HEK293 (cell line): ENCODE measurements around the gene PEAR1.

Experiments
- CTCF ChIA-PET: fragments of 350-600 bp; formaldehyde crosslinking; extraction: SDS; loops from one replicate; lab custom pipeline; 2021; ENCODE audit warnings: antibody characterized with exemption; lab: Yijun Ruan, JAX
- POLR2A ChIA-PET: fragments of 300-600 bp; formaldehyde crosslinking; extraction: SDS; loops from one replicate; lab custom pipeline; 2020; ENCODE audit warnings: antibody characterized with exemption, inconsistent platforms; lab: Yijun Ruan, JAX
- H3K27ac ChIP-seq: fragments of 200-500 bp; sonication (Bioruptor generic); 2 replicates; pipeline ENCODE4 v1.5.1; 2014; ENCODE audit warnings: low read depth, low read length, control low read depth, inconsistent platforms; ENCODE audit errors: extremely low read depth
- H3K36me3 ChIP-seq, 2 experiments: fragments of 200-500 bp in 1 of 2; sonication (Bioruptor generic) in 1 of 2; 1 replicate in 1 of 2; 2 replicates in 1 of 2; pipeline ENCODE4 v1.5.1; 2014 to 2017; ENCODE audit warnings: inconsistent platforms in 2 of 2, low read length in 2 of 2; ENCODE audit not compliant: control insufficient read depth in 2 of 2, insufficient read depth in 1 of 2
- H3K4me1 ChIP-seq: fragments of 200-500 bp; sonication (Bioruptor generic); 2 replicates; pipeline ENCODE4 v1.5.1; 2014; ENCODE audit warnings: mild to moderate bottlenecking, low read length, inconsistent platforms; ENCODE audit not compliant: control insufficient read depth, insufficient read depth
- H3K4me3 ChIP-seq: 2 replicates; pipeline ENCODE4 v1.5.1; 2011; ENCODE audit warnings: low read depth, mild to moderate bottlenecking, control low read depth, low read length, moderate library complexity
- H3K9me3 ChIP-seq: fragments of 200-500 bp; sonication (Bioruptor generic); 2 replicates; pipeline ENCODE4 v1.5.1; 2014; ENCODE audit warnings: low read depth, low read length, inconsistent platforms; ENCODE audit not compliant: control insufficient read depth, insufficient read depth
- ATF2 ChIP-seq: fragments of 450-650 bp; formaldehyde crosslinking; IDR thresholded peaks from 2 replicates; pipeline ENCODE4 v1.5.1; 2016; ENCODE audit warnings: missing biosample characterization, missing genetic modification characterization, low read depth
- GLI2 ChIP-seq: fragments of 450-650 bp; formaldehyde crosslinking; IDR thresholded peaks from 2 replicates; pipeline ENCODE4; 2017; ENCODE audit warnings: missing biosample characterization, missing genetic modification characterization, low read depth, borderline replicate concordance
- GLIS1 ChIP-seq: fragments of 450-650 bp; formaldehyde crosslinking; IDR thresholded peaks from 2 replicates; pipeline ENCODE4 v1.5.1; 2016; ENCODE audit warnings: missing biosample characterization, missing genetic modification characterization
- GLIS2 ChIP-seq: fragments of 450-650 bp; formaldehyde crosslinking; IDR thresholded peaks from 2 replicates; pipeline ENCODE4 v1.5.1; 2016; ENCODE audit warnings: missing biosample characterization, missing genetic modification characterization
- HOXA7 ChIP-seq: sonication (generic); formaldehyde crosslinking; IDR thresholded peaks from 2 replicates; pipeline ENCODE4 v1.8.1; 2022; ENCODE audit warnings: missing genetic modification reagents, borderline replicate concordance
- KLF16 ChIP-seq: fragments of 450-650 bp; formaldehyde crosslinking; IDR thresholded peaks from 2 replicates; pipeline ENCODE4 v1.5.1; 2017; ENCODE audit warnings: missing biosample characterization, missing genetic modification characterization
- KLF9 ChIP-seq: fragments of 450-650 bp; formaldehyde crosslinking; IDR thresholded peaks from 2 replicates; pipeline ENCODE4 v1.5.1; 2016; ENCODE audit warnings: missing biosample characterization, missing genetic modification characterization, low read depth
- ZBTB20 ChIP-seq: fragments of 450-650 bp; formaldehyde crosslinking; IDR thresholded peaks from 2 replicates; pipeline ENCODE4 v1.5.1; 2016; ENCODE audit warnings: missing biosample characterization, missing genetic modification characterization
- ZBTB8A ChIP-seq: fragments of 450-650 bp; formaldehyde crosslinking; IDR thresholded peaks from 2 replicates; pipeline ENCODE4 v1.5.1; 2016; ENCODE audit warnings: missing biosample characterization, missing genetic modification characterization
- ZIC2 ChIP-seq: fragments of 450-650 bp; formaldehyde crosslinking; IDR thresholded peaks from 2 replicates; pipeline ENCODE4 v1.5.1; 2016; ENCODE audit warnings: missing biosample characterization, missing genetic modification characterization
- ZNF146 ChIP-seq: fragments of 450-650 bp; formaldehyde crosslinking; IDR thresholded peaks from 2 replicates; pipeline ENCODE4 v1.5.1; 2016; ENCODE audit warnings: missing biosample characterization, missing genetic modification characterization
- ZNF311 ChIP-seq: fragments of 450-650 bp; formaldehyde crosslinking; IDR thresholded peaks from 2 replicates; pipeline ENCODE4 v1.5.1; 2017; ENCODE audit warnings: missing biosample characterization, missing genetic modification characterization, borderline replicate concordance
- ZNF324 ChIP-seq: fragments of 450-650 bp; formaldehyde crosslinking; IDR thresholded peaks from 2 replicates; pipeline ENCODE4 v1.5.1; 2016; ENCODE audit warnings: missing biosample characterization, missing genetic modification characterization
- ZNF37A ChIP-seq: fragments of 450-650 bp; IDR thresholded peaks from 2 replicates; pipeline ENCODE4 v1.5.1; 2018; ENCODE audit warnings: missing biosample characterization, missing genetic modification characterization
- ZNF488 ChIP-seq: fragments of 450-650 bp; formaldehyde crosslinking; IDR thresholded peaks from 2 replicates; pipeline ENCODE4 v1.5.1; 2016; ENCODE audit warnings: missing biosample characterization, missing genetic modification characterization
- ZNF561 ChIP-seq: fragments of 450-650 bp; IDR thresholded peaks from 2 replicates; pipeline ENCODE4 v1.5.1; 2018; ENCODE audit warnings: missing biosample characterization, missing genetic modification characterization, borderline replicate concordance
- ZNF677 ChIP-seq: fragments of 450-650 bp; IDR thresholded peaks from 2 replicates; pipeline ENCODE4 v1.5.0; 2018; ENCODE audit warnings: missing biosample characterization, mild to moderate bottlenecking, missing genetic modification characterization, moderate library complexity
- ZNF747 ChIP-seq: fragments of 450-650 bp; formaldehyde crosslinking; IDR thresholded peaks from 2 replicates; pipeline ENCODE4 v1.5.1; 2016; ENCODE audit warnings: missing biosample characterization, missing genetic modification characterization
- ZNF785 ChIP-seq: fragments of 450-650 bp; formaldehyde crosslinking; IDR thresholded peaks from 2 replicates; pipeline ENCODE4 v1.5.1; 2016; ENCODE audit warnings: missing biosample characterization, missing genetic modification characterization
- TF ChIP-seq, protein P1 (sequence below): fragments of 450-650 bp; formaldehyde crosslinking; IDR thresholded peaks from 2 replicates; pipeline ENCODE4 v1.5.1; 2016; ENCODE audit warnings: missing biosample characterization, missing genetic modification characterization
- TF ChIP-seq, protein P2 (sequence below): fragments of 450-650 bp; formaldehyde crosslinking; IDR thresholded peaks from 2 replicates; pipeline ENCODE4 v1.5.1; 2016; ENCODE audit warnings: missing biosample characterization, missing genetic modification characterization
- TF ChIP-seq, protein P3 (sequence below): fragments of 450-650 bp; formaldehyde crosslinking; IDR thresholded peaks from 2 replicates; pipeline ENCODE4 v1.5.1; 2017; ENCODE audit warnings: missing biosample characterization, missing genetic modification characterization

PEAR1 gene

GRCh38 chr1:156908955-156909354 is 15.4 kb downstream of the PEAR1 start:
- ChIA-PET POLR2A (no interaction called here), CTCF (interaction anchor here (0.6 to 5.6 kb wide), 7 partner anchors 12 to 165 kb away, joined by 3 to 49 read pairs (median 5); partner anchors contain the start of genes LRRC71 and NTRK1)
- no peaks in the 10 kb centered on the region for H3K36me3 ChIP-seq
- no peaks in the 10 kb centered on the region for H3K9me3 ChIP-seq
- H3K27ac ChIP-seq: no peak overlapping the region
- no peaks in the 10 kb centered on the region for H3K4me1 ChIP-seq
- TF ChIP-seq, protein P1, sequence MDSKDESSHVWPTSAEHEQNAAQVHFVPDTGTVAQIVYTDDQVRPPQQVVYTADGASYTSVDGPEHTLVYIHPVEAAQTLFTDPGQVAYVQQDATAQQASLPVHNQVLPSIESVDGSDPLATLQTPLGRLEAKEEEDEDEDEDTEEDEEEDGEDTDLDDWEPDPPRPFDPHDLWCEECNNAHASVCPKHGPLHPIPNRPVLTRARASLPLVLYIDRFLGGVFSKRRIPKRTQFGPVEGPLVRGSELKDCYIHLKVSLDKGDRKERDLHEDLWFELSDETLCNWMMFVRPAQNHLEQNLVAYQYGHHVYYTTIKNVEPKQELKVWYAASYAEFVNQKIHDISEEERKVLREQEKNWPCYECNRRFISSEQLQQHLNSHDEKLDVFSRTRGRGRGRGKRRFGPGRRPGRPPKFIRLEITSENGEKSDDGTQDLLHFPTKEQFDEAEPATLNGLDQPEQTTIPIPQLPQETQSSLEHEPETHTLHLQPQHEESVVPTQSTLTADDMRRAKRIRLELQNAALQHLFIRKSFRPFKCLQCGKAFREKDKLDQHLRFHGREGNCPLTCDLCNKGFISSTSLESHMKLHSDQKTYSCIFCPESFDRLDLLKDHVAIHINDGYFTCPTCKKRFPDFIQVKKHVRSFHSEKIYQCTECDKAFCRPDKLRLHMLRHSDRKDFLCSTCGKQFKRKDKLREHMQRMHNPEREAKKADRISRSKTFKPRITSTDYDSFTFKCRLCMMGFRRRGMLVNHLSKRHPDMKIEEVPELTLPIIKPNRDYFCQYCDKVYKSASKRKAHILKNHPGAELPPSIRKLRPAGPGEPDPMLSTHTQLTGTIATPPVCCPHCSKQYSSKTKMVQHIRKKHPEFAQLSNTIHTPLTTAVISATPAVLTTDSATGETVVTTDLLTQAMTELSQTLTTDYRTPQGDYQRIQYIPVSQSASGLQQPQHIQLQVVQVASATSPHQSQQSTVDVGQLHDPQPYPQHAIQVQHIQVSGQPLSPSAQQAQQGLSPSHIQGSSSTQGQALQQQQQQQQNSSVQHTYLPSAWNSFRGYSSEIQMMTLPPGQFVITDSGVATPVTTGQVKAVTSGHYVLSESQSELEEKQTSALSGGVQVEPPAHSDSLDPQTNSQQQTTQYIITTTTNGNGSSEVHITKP: peak; percentile 53; the same call in 1 of the 2 replicates
- TF ChIP-seq ZNF311: no peak
- H3K4me3 ChIP-seq: no peak overlapping the region

DNA sequence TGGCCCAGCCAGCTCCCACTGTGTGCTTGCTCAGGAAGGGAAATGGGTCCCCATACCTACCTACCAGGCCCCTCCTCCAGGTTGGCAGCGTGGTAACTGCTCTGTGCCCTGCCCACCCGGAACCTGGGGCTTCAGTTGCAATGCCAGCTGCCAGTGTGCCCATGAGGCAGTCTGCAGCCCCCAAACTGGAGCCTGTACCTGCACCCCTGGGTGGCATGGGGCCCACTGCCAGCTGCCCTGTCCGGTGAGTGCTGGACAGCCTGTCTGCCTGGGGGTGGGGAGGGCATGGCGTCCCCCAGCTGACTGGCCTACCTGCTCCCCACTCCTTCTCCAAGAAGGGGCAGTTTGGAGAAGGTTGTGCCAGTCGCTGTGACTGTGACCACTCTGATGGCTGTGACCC is 16.2 kb downstream of the PEAR1 start:
- Histone ChIP-seq H3K36me3 (no peaks in the 10 kb centered on the region), H3K9me3 (no peaks in the 10 kb centered on the region), H3K27ac (no peak overlapping the region), H3K4me1 (no peaks in the 10 kb centered on the region), H3K4me3 (no peak overlapping the region)
- ChIA-PET POLR2A (no interaction called here), CTCF (interaction anchor here (0.6 to 5.6 kb wide), 11 partner anchors 10 to 165 kb away, joined by 3 to 49 read pairs (median 5); partner anchors contain the start of genes LRRC71 and NTRK1)
- no peak for TF ChIP-seq KLF16 (tag by site-specific recombination)
- TF ChIP-seq, protein P2, sequence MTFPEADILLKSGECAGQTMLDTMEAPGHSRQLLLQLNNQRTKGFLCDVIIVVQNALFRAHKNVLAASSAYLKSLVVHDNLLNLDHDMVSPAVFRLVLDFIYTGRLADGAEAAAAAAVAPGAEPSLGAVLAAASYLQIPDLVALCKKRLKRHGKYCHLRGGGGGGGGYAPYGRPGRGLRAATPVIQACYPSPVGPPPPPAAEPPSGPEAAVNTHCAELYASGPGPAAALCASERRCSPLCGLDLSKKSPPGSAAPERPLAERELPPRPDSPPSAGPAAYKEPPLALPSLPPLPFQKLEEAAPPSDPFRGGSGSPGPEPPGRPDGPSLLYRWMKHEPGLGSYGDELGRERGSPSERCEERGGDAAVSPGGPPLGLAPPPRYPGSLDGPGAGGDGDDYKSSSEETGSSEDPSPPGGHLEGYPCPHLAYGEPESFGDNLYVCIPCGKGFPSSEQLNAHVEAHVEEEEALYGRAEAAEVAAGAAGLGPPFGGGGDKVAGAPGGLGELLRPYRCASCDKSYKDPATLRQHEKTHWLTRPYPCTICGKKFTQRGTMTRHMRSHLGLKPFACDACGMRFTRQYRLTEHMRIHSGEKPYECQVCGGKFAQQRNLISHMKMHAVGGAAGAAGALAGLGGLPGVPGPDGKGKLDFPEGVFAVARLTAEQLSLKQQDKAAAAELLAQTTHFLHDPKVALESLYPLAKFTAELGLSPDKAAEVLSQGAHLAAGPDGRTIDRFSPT (tag by site-specific recombination): peak; percentile 41; the same call in 1 of the 2 replicates
- no peak for TF ChIP-seq ZNF561 (tag by site-specific recombination)
- no peak for TF ChIP-seq ZNF488 (tag by site-specific recombination)

GRCh38 chr1:156910309-156910782 is 16.8 kb downstream of the PEAR1 start:
- Histone ChIP-seq H3K4me3 (no peak overlapping the region), H3K36me3 (no peaks in the 10 kb centered on the region), H3K9me3 (no peaks in the 10 kb centered on the region), H3K4me1 (no peaks in the 10 kb centered on the region), H3K27ac (no peak overlapping the region)
- POLR2A ChIA-PET: no interaction called here
- CTCF ChIA-PET: interaction anchor here (0.7 to 5.6 kb wide), 19 partner anchors 9 to 252 kb away, joined by 3 to 49 read pairs (median 5); partner anchors contain the start of gene LRRC71
- TF ChIP-seq ZNF747 (no peak), ATF2 (tag by site-specific recombination) (no peak), ZIC2 (tag by site-specific recombination) (no peak), ZBTB8A (tag by site-specific recombination) (0 out of 2 replicates have a peak, but pooled peaks have one; percentile 25), ZBTB20 (tag by site-specific recombination) (peak; percentile 28; the same call in 1 of the 2 replicates), ZNF146 (tag by site-specific recombination) (0 out of 2 replicates have a peak, but pooled peaks have one; percentile 5), GLIS1 (tag by site-specific recombination) (no peak), GLIS2 (tag by site-specific recombination) (peak; percentile 69), KLF9 (peak; percentile 42; the same call in 1 of the 2 replicates), ZNF37A (tag by site-specific recombination) (no peak), ZNF785 (tag by site-specific recombination) (no peak), GLI2 (tag by site-specific recombination) (no peak), HOXA7 (CRISPR knock-in tag) (no peak), ZNF324 (0 out of 2 replicates have a peak, but pooled peaks have one; percentile 29), ZNF677 (no peak)
- TF ChIP-seq, protein P3, sequence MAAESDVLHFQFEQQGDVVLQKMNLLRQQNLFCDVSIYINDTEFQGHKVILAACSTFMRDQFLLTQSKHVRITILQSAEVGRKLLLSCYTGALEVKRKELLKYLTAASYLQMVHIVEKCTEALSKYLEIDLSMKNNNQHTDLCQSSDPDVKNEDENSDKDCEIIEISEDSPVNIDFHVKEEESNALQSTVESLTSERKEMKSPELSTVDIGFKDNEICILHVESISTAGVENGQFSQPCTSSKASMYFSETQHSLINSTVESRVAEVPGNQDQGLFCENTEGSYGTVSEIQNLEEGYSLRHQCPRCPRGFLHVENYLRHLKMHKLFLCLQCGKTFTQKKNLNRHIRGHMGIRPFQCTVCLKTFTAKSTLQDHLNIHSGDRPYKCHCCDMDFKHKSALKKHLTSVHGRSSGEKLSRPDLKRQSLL: no peak
